Measurements from ENCODE around the gene ADGRV1.

The ADGRV1 gene

DNA sequence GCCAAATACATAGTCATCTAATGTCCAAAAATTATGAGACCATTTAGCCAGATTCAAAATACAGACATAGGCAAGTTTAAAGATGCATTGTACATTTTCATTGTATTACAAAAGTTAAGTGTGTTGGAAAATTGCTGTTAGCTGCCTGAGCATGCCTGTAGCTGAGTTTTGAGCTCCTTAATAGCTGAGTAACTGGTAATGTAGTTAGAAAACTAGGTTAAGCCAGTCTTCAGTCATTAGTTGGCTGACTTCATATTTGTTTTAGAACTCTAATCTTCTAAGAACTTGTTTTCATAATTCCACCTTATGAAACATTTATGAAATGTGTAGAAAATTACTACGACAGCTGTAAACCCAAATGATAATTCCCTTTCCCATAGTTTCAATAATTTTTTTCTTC, 531.2 kb downstream of the ADGRV1 start:
- TF ChIP-seq TAF1 (IDR thresholded peaks at IDR 0.05; ENCODE audit: borderline replicate concordance, insufficient read depth, low read length) (no peak), SIN3A (IDR thresholded peaks at IDR 0.05; ENCODE audit: borderline replicate concordance, insufficient read depth, low read length) (no peak), POLR2AphosphoS5 (IDR thresholded peaks at IDR 0.05; ENCODE audit: low read depth, low read length) (no peak), FOXP2 (optimal IDR thresholded peaks at IDR 0.05; ENCODE audit: borderline replicate concordance, extremely low read depth, extremely low read length, insufficient read depth) (no peak)
- TF ChIP-seq, protein P1, sequence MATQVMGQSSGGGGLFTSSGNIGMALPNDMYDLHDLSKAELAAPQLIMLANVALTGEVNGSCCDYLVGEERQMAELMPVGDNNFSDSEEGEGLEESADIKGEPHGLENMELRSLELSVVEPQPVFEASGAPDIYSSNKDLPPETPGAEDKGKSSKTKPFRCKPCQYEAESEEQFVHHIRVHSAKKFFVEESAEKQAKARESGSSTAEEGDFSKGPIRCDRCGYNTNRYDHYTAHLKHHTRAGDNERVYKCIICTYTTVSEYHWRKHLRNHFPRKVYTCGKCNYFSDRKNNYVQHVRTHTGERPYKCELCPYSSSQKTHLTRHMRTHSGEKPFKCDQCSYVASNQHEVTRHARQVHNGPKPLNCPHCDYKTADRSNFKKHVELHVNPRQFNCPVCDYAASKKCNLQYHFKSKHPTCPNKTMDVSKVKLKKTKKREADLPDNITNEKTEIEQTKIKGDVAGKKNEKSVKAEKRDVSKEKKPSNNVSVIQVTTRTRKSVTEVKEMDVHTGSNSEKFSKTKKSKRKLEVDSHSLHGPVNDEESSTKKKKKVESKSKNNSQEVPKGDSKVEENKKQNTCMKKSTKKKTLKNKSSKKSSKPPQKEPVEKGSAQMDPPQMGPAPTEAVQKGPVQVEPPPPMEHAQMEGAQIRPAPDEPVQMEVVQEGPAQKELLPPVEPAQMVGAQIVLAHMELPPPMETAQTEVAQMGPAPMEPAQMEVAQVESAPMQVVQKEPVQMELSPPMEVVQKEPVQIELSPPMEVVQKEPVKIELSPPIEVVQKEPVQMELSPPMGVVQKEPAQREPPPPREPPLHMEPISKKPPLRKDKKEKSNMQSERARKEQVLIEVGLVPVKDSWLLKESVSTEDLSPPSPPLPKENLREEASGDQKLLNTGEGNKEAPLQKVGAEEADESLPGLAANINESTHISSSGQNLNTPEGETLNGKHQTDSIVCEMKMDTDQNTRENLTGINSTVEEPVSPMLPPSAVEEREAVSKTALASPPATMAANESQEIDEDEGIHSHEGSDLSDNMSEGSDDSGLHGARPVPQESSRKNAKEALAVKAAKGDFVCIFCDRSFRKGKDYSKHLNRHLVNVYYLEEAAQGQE (IDR thresholded peaks at IDR 0.05; ENCODE audit: insufficient read depth in 1 of 2, low read depth in 2 of 2, low read length in 2 of 2), result no peak

DNA sequence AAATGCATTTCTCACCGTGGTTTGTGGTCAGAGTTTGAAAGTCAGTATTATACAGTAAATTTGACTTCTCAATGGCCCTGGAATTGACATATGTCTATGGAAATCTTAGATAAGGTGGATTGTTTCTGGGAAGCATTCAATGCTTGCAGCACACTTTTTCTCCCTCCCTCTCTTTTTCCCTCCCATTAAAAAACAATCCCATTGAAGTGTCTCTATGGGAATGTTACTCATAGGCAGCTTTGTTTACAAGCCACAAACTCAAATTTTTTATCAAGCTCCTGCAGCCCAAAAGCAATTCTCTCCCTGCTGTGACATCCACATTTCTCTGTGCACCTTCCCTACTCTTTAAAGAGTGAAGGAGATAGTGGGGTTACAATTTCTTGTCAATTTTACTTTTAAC, 532.4 kb downstream of the ADGRV1 start:
- TF ChIP-seq FOXP2 (optimal IDR thresholded peaks at IDR 0.05; ENCODE audit: borderline replicate concordance, extremely low read depth, extremely low read length, insufficient read depth), result no peak
- no peak for TF ChIP-seq TAF1 (IDR thresholded peaks at IDR 0.05; ENCODE audit: borderline replicate concordance, insufficient read depth, low read length)
- no peak for TF ChIP-seq POLR2AphosphoS5 (IDR thresholded peaks at IDR 0.05; ENCODE audit: low read depth, low read length)
- TF ChIP-seq, protein P1 (IDR thresholded peaks at IDR 0.05; ENCODE audit: insufficient read depth in 1 of 2, low read depth in 2 of 2, low read length in 2 of 2), result no peak
- no peak for TF ChIP-seq SIN3A (IDR thresholded peaks at IDR 0.05; ENCODE audit: borderline replicate concordance, insufficient read depth, low read length)

DNA sequence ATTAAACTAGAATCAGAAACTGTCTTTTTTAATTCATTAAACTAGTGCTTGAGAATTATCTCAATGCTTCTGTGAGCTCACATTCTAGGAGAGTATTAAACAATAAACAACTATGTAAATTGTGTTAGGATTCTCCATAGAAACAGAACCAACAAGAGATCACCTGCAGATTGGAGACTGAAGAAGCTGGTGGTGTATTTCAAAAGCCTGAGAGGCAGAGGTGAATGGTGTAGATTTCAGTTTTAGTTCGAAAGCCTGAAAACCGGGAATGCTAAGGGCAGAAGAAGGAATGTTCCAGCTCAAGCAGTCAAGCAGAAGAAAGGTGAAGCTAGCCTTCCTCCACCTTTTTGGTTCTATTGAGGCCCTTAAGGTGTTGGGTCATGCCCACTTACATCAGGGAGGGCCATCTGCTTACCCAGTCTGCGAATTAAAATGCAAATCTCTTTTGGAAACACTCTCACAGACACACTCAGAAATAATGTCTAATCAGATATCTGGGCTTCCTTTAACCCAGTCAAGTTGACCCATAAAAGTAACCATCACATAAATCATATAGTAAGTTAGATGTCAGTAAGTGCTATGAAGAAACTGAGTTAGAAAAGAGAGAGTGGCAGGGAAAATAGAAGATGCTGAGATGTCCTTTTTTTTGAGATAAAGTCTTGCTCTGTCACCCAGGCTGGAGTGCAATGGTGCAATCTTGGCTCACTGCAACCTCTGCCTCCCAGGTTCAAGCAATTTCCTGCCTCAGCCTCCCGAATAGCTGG, 533.1 kb downstream of the ADGRV1 start:
- TF ChIP-seq TAF1 (IDR thresholded peaks at IDR 0.05; ENCODE audit: borderline replicate concordance, insufficient read depth, low read length), result no peak
- no peak for TF ChIP-seq POLR2AphosphoS5 (IDR thresholded peaks at IDR 0.05; ENCODE audit: low read depth, low read length)
- no peak for TF ChIP-seq FOXP2 (optimal IDR thresholded peaks at IDR 0.05; ENCODE audit: borderline replicate concordance, extremely low read depth, extremely low read length, insufficient read depth)
- TF ChIP-seq, protein P1 (IDR thresholded peaks at IDR 0.05; ENCODE audit: insufficient read depth in 1 of 2, low read depth in 2 of 2, low read length in 2 of 2), result no peak
- TF ChIP-seq SIN3A (IDR thresholded peaks at IDR 0.05; ENCODE audit: borderline replicate concordance, insufficient read depth, low read length), result no peak

DNA sequence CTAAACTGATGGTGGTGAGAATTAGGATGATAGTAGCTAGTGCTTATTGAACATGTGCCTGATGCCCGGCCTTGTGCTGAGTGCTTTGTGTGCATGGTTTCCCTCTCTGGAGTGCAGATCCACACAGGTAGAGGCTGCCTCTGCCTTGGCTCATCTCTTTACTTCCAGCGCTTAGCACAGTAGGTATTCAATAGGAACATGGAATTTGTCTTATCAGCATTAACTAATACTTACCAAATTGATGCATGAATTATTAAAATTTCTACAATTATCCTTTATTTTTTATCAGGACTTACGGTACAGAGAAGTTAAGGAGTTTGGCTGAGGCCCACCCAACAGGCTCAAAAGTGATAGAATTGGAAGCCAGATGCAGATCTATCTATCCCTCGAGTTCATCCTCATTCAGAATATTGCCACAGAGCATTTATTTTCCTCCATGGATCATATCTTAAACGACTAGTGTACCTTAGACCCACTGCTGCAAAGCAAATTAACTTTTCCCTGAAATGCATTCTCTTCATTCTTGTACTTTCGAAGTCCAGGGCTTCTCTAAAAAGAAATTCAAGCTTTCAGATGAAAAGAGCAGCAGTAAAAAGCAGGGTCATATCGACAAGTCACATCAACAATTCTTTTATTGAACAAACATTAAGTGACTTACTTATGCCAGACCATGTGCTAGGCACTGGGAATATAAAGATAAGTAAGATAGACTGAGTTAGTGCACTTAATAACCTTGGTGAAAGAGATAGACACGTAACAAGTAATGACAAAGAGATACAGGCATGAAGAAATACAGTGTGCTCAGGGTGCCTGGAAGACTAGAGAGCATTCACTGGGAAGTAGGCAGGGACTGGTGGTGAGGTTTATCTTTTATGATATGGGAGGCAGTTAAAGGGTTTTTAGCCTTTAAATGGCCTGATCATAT, 534.5 kb downstream of the ADGRV1 start:
- TF ChIP-seq POLR2AphosphoS5 (IDR thresholded peaks at IDR 0.05; ENCODE audit: low read depth, low read length) (no peak), FOXP2 (optimal IDR thresholded peaks at IDR 0.05; ENCODE audit: borderline replicate concordance, extremely low read depth, extremely low read length, insufficient read depth) (no peak), SIN3A (IDR thresholded peaks at IDR 0.05; ENCODE audit: borderline replicate concordance, insufficient read depth, low read length) (no peak), TAF1 (IDR thresholded peaks at IDR 0.05; ENCODE audit: borderline replicate concordance, insufficient read depth, low read length) (no peak)
- TF ChIP-seq, protein P1 (IDR thresholded peaks at IDR 0.05; ENCODE audit: insufficient read depth in 1 of 2, low read depth in 2 of 2, low read length in 2 of 2), result no peak

All from PFSK-1 (cell line).